Glutamatergic neuron (in vitro differentiated cells): ENCODE measurements around the gene FAM53B. TPM values are rescaled to one million over a fixed set of nuclear protein-coding genes. Genes with fewer than 3 reads are reported as not detected.

ENCODE experiments used
- DNase-seq: peaks from one replicate; pipeline ENCODE4 v3.0.0; 2022
- H3K27ac Mint-ChIP-seq: one replicate; pipeline ENCODE4 v1.8.0; 2020; ENCODE audit warnings: mild to moderate bottlenecking, mixed read lengths, inconsistent platforms; ENCODE audit not compliant: unreplicated experiment
- H3K27me3 Mint-ChIP-seq: one replicate; pipeline ENCODE4 v1.8.0; 2020; ENCODE audit warnings: mild to moderate bottlenecking, moderate library complexity, mixed read lengths, inconsistent platforms; ENCODE audit not compliant: unreplicated experiment
- H3K36me3 Mint-ChIP-seq: one replicate; pipeline ENCODE4 v1.8.0; 2020; ENCODE audit warnings: mild to moderate bottlenecking, mixed read lengths, inconsistent platforms; ENCODE audit not compliant: unreplicated experiment
- H3K4me1 Mint-ChIP-seq: one replicate; pipeline ENCODE4 v1.8.0; 2020; ENCODE audit warnings: mild to moderate bottlenecking, low read depth, mixed read lengths, inconsistent platforms; ENCODE audit not compliant: unreplicated experiment
- H3K4me3 Mint-ChIP-seq: one replicate; pipeline ENCODE4 v1.8.0; 2020; ENCODE audit warnings: mild to moderate bottlenecking, mixed read lengths, inconsistent platforms; ENCODE audit not compliant: unreplicated experiment
- H3K9me3 Mint-ChIP-seq: one replicate; pipeline ENCODE4 v1.8.0; 2020; ENCODE audit warnings: mild to moderate bottlenecking, moderate library complexity, mixed read lengths, inconsistent platforms; ENCODE audit not compliant: unreplicated experiment
- total RNA-seq: library from RNA; stranded (reverse); fragmentation: NEBNext Ultra II Directional; extraction: Animal tissue kit (Norgen Biotek cat#: 25700); gene quantifications from one replicate; pipeline ENCODE4 v1.2.1, GENCODE V29; 2021; ENCODE audit not compliant: unreplicated experiment
- TF ChIP-seq, protein P1 (sequence below): fragments of 200-600 bp; sonication (generic); IDR thresholded peaks from one replicate; pipeline ENCODE4 v1.5.0; 2021; ENCODE audit not compliant: partially characterized antibody, unreplicated experiment

Gene FAM53B
- total RNA-seq, 1 donor from 2014 or later = 30.5 TPM

DNA sequence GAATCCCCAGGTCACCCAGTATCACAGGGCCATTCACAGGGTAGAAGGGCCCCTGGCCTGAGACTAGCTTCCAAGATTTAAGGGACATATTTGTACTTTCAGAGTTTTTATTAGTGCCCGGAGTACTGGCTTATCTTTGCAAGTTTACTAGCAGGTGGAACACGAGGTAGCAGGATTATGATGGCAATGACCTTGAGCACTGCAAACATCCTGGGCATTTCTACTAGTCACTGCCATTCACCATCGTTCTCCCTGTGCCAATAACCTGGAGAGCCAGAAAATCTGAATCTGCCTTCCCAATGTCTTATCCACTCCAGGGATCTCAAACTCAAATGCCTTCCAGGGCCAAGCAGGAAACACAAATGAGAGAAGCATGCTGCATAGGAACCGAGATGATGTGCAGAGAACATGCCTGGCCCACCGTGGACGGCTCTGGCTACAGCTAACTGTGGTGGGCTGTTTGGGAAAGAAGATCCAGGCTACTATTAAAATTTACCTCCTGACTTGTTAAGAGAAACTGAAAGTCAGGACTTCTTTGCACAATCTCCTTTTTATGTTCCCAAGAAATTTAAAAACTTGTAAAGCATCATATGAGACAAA lies 16.7 kb downstream of the FAM53B start:
- Mint-ChIP-seq H3K4me3 (no peak overlapping the region), H3K27me3 (peaks cover 2% of the 10 kb centered on the region), H3K9me3 (no peaks in the 10 kb centered on the region), H3K27ac (no peak overlapping the region), H3K36me3 (no peaks in the 10 kb centered on the region), H3K4me1 (peaks cover 20% of the 10 kb centered on the region)
- TF ChIP-seq, protein P1, sequence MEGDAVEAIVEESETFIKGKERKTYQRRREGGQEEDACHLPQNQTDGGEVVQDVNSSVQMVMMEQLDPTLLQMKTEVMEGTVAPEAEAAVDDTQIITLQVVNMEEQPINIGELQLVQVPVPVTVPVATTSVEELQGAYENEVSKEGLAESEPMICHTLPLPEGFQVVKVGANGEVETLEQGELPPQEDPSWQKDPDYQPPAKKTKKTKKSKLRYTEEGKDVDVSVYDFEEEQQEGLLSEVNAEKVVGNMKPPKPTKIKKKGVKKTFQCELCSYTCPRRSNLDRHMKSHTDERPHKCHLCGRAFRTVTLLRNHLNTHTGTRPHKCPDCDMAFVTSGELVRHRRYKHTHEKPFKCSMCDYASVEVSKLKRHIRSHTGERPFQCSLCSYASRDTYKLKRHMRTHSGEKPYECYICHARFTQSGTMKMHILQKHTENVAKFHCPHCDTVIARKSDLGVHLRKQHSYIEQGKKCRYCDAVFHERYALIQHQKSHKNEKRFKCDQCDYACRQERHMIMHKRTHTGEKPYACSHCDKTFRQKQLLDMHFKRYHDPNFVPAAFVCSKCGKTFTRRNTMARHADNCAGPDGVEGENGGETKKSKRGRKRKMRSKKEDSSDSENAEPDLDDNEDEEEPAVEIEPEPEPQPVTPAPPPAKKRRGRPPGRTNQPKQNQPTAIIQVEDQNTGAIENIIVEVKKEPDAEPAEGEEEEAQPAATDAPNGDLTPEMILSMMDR = no peak
- no peak for DNase-seq

DNA sequence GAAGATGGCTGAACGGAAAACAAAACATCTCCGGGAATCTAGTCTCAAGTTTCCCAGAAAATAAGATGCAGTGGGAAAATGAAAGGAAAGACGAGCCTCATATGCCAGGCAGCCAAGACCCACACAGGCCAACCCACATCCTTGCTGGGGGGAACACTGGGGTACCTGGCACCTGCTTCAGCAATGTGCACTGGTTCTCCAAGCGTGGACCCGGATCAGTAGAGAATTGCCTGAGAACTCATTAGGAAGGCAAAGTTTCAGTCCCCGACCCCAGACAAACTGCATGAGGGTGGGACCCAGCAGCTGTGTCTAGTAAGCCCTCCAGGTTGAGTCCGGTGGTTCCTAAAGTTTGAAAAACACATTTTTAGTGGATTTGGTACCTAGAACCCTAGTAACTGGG lies 18.4 kb downstream of the FAM53B start:
- no peak overlapping the region for H3K27ac Mint-ChIP-seq
- no peak for DNase-seq
- H3K27me3 Mint-ChIP-seq = peaks cover 2% of the 10 kb centered on the region
- peaks cover 23% of the 10 kb centered on the region for H3K4me1 Mint-ChIP-seq
- TF ChIP-seq, protein P1 = no peak
- no peaks in the 10 kb centered on the region for H3K9me3 Mint-ChIP-seq
- H3K4me3 Mint-ChIP-seq = no peak overlapping the region
- H3K36me3 Mint-ChIP-seq = no peaks in the 10 kb centered on the region

DNA sequence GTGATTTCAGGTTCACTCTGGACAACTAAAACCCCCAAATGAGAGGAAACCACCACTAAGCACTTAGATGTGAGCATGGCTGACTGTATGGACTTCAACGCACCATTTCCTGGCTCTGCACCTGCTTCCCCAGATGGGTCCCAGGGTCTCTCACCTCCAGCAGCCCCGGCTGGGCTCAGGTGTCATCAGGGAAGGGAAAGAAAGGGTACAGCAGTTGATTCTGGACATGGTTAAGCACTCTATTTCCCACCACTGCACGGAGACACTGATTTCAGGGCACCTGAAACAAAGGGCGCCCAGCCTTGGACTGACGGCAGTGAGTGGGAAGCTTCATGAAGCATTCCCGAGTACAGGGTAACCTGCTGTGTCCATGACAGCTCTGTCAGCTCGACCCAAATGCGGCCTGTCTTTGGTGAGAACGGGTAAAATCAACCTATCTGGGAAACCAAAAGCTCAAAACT lies 19.0 kb downstream of the FAM53B start:
- H3K27ac Mint-ChIP-seq = no peak overlapping the region
- H3K4me1 Mint-ChIP-seq = peaks cover 23% of the 10 kb centered on the region
- H3K4me3 Mint-ChIP-seq = no peak overlapping the region
- H3K27me3 Mint-ChIP-seq = peaks cover 2% of the 10 kb centered on the region
- TF ChIP-seq, protein P1 = no peak
- H3K36me3 Mint-ChIP-seq = no peaks in the 10 kb centered on the region
- no peak for DNase-seq
- H3K9me3 Mint-ChIP-seq = no peaks in the 10 kb centered on the region

DNA sequence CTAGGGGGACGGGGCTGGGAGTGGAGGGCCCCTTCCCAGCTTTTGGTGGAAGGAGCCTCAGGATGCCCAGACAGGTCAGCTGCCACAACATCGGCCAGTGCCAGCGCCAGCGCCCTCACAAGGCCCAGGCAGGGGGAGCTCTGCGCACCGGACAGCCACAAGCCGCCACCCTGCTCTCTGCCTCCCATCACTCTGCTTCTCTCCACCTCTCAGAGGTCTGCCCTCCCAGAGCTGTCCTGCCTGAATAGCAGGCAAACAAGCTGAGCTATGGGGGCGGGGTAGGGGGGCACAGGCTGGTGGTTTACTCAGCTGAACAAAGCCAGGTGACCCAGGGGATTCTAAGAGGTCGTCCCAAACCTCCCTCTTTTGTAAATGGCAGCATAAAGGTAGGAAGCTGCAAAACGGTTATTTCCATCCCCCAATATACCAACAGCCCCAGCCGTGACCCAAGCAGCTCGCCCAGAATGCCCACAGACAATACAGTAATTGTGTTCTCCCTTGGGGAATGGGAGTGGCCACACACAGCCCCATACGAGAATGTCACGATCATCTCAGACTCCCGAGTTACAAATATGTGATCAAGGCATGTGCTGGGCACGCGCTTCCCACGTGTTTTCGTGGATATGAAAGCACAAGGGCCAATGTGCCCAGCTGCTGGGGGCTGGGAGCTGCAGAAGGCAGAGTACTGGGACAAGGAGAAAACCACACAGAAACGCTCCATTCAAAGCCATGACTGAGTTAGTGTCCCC lies 19.7 kb downstream of the FAM53B start:
- TF ChIP-seq, protein P1 = no peak
- Mint-ChIP-seq H3K27ac (no peak overlapping the region), H3K36me3 (no peaks in the 10 kb centered on the region), H3K4me1 (peaks cover 23% of the 10 kb centered on the region), H3K9me3 (no peaks in the 10 kb centered on the region), H3K4me3 (no peak overlapping the region), H3K27me3 (peaks cover 4% of the 10 kb centered on the region)
- DNase-seq = no peak

DNA sequence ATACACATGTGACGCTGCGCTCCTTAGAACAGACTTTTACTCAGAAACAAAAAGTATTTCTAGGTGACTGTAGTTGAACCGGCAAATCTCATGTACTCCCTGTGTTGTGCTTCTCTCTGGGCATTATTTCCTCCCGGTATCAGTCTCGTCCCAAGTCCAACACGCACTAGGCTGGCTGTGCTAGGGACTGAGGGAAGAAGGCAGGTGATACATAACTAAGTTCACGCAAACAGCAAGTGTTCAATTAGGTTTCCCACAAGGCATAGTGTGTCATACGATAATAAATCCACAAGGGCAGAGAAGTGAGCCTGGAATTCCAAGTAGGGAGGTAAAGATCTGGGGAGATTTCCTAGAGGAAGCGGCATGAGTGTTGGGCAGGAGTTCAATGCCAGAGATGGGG lies 20.4 kb downstream of the FAM53B start:
- peaks cover 29% of the 10 kb centered on the region for H3K4me1 Mint-ChIP-seq
- H3K36me3 Mint-ChIP-seq = no peaks in the 10 kb centered on the region
- TF ChIP-seq, protein P1 = no peak
- H3K27ac Mint-ChIP-seq = no peak overlapping the region
- H3K27me3 Mint-ChIP-seq = peaks cover 5% of the 10 kb centered on the region
- H3K4me3 Mint-ChIP-seq = no peak overlapping the region
- DNase-seq = no peak
- H3K9me3 Mint-ChIP-seq = no peaks in the 10 kb centered on the region
